NOMO-1 treated with DMSO at 0.1 percent for 48 hours (cell line): Measurements from ENCODE around the gene TMSB10.
"Not testable (repeated sequence)": the region's sequence is repeated elsewhere in the genome, so short reads cannot be mapped to it uniquely, and the experiment has no call there.

Experiments used
- DNase-seq: peaks from one replicate; lab custom pipeline; 2025; ENCODE audit not compliant: unreplicated experiment; lab: John Stamatoyannopoulos, UW

The TMSB10 gene

DNA sequence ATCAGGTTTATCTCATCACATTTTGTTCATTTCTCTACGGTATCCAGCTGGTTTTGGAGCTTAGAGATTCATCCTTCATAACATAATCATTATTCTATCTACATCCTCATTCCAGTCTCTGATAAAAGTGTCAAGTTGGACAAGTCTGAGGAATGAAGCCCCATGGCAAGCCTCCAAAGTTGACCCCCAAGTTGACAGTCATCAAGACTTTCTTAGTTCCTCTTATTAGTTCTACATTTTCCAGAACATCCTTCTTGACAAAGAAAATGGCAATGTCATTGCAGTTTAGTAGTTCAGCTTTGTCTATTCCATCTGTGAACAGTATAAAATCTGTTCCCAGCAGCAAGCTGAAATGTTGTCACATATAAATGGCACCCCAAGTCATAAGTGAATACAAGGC lies 4.5 kb upstream of the TMSB10 start:
- peak; percentile 40 for DNase-seq

DNA sequence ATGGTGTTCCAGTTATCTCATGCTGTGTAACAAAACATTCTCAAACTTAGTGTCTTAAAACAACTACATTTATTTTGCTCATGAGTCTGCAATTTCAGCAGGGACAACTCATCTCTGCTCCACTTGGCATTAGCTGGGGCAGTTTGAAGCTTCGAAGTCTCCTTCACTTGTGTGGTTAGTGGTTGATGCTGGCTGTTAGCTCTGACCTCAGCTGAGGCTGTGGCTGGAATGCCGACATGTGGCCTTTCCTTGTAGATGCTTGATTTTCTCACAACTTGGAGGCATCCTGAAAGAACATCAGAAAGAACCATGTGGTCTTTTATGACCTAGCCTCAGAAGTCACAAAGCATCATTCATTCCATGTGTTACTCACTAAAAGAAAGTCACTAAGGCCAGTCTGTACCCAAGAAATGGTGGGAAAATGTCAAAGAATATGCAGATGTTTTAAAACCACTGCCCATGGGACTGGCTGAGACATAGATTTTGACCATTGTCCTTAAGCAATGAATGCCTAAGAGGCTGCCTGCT lies 3.8 kb upstream of the TMSB10 start:
- no peak for DNase-seq

DNA sequence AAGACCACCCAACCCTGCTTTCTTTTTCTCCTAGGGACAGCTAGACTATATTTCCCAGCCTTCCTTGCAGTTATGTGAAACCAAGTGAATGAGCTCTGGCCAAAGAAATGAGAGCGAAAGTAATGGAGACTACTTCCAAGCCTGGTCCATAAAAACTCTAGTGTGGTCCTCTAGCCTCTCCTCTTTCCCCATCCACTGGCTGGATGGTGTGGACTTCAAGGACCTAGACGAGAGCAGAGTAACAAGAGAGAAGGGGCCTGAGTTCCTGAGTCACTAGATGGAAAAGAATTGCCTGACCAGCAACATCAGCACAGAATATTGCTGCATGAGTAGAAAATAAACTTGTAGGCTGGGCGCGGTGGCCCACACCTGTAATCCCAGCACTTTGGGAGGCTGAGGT lies 2.9 kb upstream of the TMSB10 start:
- DNase-seq, result no peak

DNA sequence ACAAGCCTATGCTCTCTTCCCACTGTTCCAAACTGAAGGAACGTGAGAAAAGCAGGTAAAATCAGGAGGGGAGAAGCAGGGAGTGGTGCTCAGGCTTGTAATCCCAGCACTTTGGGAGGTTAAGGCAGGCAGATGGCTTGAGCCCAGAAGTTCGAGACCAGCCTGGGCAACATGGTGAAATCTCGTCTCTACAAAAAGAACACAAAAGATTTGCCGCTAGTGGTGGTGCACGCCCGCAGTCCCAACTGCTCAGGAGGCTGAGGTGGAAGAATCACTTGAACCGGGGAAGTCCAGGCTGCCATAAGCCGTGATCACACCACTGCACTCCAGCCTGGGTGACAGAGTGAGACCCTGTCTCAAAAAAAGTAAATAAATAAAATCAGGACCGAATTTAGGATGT lies 1.3 kb upstream of the TMSB10 start:
- DNase-seq, result no peak

DNA sequence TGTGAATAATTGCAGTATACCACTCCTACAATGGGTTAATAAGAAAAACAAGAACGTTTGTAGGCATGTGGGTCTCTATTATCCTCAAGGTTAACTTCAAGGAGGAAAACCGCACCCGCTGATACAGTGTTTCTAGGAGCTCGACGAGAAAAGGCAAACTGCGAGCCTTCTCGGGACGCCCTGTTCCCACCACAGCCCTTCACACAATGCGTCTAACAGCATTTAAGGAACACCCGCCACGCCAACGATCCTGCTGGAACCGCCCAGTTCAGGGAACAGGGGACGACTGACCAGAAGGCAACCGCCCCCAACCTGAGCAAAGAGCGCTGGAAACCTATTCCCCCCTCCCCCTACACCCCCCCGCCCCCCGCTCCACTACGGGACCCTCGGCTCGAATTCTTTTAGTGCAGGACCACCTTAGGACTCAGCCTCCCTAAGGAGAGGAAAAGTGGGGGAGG lies 710 bp upstream of the TMSB10 start:
- DNase-seq, result no peak

DNA sequence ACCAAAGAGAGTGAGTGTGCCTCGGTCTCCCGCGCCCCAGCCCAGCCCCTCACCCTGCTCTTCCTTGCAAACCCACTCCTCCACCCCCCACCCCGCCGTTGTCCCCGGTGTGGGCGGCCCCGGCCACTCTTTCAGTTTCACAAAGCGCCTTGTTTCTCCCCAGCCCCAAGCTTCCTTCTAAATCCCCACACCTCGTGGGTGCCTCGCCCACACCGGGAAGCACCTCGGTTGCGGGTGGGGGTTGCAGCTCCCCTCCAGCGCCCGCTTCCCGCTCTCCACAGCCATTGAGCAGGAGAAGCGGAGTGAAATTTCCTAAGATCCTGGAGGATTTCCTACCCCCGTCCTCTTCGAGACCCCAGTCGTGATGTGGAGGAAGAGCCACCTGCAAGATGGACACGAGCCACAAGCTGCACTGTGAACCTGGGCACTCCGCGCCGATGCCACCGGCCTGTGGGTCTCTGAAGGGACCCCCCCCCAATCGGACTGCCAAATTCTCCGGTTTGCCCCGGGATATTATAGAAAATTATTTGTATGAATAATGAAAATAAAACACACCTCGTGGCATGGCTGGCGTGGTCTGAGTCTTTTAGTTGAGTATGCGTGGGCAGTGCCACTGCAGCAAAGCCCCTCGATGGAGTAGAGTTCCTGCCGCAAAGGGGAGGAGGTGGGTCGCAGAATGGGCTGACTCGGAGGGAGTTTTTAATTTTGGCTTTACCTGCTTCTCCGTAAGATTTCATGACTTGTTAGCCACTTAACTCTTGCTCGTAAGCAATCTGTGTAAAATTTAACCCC lies 848 bp downstream of the TMSB10 start:
- peak; percentile 52 for DNase-seq

DNA sequence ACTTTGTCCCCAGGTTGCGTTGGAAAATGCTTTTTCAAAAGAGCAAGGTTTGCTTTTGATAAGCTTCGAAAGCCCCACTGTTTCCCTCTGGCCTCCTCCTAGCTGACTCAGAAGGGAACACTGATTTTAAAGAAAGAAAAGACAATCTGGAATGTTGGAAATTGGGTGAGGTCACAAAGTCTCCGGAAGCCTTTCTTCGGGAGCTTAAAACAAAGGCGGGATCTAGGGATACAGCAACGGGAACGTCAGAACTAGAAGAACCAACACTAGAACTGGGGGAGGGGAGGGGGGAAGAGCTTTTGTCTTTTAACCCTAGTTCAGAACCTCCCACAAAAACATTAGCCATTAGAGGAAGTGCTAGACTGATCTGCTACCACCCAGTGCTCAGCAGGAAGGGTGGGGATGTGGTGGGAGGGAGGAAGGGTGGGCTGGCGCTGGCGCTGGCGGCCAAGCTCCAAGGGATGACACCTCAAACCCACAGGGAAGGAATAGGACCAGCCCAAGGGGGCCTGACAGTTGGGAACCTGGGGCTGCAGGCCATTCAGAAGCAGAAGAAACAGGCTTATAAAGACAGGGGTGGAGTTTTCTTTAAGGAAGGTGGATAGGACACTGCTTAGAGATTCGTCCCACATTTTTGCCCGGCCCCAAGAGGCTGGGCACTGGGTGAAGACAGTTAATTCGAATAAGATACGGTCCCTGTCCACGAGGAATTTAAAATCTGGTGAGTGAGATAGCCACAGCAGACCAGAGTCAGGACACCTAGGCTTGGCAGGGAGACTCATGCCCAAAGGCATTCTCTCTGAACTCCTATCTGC lies 1.7 kb downstream of the TMSB10 start:
- peak; percentile 80 for DNase-seq

DNA sequence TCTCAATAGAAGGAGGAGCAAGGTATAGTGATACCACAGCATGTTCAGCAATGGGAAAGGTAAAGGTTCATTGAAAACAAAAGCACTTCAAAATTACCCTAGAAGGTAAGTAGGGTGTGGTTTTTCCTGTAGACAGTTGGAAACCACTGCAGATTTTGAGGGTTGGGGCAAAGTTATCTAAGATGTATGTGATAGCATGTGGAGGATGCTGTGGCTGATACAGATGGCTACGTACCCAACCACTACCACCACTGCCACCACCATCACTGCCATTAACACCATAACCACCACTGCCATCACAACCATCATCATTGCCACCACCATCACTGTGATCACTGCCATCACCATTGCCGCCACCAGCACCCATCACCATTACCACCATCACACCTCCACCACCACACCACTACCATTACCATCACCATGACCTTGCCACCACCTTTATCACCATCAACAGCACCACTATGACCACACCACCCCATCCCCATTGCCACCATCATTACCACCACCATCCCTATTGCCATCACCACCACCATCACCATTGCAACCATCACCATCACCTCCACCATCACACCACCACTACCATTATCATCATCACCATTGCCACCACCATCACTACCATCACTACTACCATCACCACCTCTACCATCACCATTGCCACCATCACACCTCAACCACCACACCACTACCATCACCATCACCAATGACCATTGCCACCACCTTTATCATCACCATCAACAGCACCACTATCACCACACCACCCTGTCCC lies 3.7 kb downstream of the TMSB10 start:
- DNase-seq, result peak; percentile 34

DNA sequence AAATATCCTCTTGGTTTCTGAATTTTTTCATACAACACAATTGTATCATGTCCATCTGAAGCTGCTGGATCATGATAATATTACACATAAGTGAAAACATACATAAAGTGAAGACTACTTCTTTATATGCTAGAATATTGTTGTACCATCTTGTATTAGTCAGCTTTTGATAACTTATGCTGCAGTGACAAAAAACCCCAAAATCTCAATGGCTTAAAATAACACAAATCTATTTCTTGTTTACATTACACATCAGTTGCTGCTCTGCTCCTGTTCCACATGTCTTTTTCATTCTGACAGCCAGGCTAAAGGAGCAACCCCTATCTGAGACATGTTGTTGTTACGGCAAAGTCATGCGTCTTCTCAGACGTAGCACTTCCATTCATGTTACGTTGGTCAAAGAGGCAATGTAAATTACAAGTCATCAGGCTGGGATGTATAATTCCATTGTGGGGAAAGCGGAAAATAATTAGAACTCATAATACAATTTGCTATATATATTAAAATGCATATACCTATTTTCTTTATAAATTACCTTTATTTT lies 5.8 kb downstream of the TMSB10 start:
- no peak for DNase-seq

DNA sequence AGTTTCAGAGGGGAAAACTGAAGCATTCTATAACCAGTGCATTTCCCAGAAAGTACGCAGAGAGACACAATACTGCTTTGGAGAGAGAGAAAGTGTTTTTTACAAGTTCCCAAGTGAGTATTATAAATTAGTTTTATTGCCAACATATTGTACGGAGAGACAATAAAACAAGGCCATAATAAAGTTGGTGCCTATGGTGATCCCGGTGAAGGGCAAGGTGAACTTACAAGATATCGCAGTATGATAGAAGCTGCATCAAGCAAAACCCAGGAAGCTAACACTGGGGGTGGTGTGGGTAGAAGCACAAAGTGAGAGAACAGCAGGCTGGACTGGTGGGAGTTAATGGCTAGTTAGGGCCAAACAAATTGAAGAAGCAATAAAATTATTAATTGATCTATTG lies 7.5 kb downstream of the TMSB10 start:
- DNase-seq, result no peak

DNA sequence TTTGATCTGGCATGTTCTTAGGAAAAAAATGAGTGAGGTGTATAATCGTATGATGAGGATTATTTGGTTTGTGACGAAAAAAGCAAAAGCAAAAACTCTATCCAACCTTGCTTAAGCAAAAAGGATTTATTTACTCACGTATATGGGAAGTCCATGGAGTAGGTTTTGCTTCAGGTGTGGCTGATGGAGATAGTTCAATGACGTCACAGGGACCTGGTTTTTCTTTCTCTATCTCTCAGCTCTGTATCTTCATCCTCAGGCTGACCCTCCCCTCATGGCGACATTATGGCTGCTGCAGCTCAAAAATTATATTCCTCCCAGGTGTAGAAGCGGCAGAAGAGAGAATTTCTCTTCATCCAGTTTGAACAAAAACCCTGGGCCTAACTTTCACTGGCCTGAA lies 8.9 kb downstream of the TMSB10 start:
- DNase-seq, result no peak

DNA sequence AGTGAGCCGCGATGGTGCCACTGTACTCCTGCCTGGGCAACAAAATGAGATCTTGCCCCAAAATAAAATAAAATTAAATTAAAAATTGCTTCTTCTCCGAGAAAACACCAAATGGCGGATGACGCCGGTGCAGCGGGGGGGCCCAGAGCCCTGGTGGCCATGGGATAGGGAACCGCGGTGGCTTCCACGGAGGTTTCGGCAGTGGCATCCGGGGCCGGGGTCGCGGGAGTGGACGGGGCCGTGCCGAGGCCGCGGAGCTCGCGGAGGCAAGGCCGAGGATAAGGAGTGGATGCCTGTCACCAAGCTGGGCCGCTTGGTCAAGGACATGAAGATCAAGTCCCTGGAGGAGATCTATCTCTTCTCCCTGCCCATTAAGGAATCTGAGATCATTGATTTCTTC lies 10.2 kb downstream of the TMSB10 start:
- not testable (repeated sequence) for DNase-seq

DNA sequence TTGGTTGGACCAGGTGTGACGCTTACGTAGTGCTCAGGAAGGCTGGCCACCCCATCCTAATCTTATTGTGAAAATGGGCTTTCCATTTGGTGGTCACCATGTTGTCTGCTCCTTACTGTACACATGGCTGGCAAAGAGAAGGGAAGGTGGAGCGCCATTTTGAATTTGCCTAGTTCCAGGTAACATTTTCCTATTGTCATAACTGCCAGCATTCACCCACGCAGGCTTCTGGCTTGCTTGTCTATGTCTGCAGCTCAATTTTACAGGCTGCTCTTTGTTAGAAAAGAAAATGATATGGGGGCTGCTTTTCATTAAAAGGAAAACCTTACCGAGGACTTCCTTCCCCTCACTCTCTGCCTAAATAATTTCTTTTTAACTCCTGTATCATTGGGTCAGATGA lies 12.4 kb downstream of the TMSB10 start:
- DNase-seq, result not testable (repeated sequence)

DNA sequence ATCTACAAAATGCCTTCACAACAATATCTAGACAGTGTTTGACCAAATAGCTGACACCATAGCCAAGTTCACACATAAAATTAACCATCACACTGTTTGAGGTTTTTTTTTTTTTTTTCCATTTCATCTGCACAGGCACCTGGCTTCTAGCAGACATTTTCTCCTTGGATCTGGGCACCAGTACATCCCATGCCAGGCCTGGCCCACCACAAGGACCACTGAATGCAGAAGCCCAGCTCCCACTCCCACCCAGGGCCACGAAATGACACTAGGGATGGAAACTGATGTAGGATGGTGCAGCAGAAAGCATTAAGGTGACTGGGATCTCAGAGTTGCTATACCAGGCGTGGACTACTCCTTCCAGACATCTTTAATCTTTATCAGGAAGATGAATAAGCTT lies 13.0 kb downstream of the TMSB10 start:
- no peak for DNase-seq

DNA sequence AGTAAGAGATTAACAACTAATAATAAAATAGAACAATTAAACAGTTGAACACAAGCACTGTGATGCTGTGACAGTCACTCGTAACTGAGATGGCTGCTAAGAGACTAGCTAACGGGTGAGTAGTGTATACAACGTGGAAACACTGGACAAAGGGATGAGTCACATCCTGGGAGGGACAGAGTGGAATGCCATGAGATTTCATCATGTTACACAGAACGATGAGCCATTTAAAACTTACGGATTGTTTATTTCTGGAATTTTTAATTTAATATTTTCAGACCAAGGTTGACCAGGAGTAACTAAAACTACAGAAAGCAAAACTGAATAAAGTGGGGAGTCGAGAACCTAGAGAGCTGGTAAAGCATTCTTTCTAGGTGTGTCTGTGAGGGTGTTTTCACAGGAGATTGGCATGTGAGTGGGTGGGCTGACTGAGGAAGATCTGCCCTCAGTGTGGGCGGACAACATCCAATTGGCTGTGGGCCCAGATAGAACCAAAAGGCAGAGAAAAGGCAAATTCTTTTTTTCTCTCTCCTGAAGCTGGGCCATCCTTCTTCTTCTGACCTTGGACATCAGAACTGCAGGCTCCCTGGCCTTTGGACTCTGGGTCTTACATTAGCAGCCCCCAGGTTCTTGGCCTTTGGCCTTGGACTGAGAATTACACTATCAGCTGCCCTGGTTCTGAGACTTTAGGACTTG lies 14.6 kb downstream of the TMSB10 start:
- DNase-seq, result no peak

DNA sequence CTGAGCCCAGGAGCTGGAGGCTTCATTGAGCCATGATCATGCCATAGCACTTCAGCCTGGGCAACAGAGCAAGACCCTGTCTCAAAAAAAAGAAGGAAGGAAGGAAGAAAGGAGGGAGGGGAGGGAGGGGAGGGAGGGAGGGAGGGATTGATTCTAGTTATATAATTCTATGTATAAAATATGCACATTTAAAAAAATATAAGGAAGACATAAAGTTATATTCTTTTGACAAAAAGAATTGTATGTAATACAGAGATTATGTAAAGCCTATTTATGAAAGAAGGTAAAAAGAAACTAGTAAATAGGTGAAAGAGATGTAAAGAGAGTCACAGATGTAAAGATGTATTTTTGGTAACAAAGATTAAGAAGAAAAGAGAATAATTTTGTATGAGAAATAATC lies 17.6 kb downstream of the TMSB10 start:
- DNase-seq, result no peak

DNA sequence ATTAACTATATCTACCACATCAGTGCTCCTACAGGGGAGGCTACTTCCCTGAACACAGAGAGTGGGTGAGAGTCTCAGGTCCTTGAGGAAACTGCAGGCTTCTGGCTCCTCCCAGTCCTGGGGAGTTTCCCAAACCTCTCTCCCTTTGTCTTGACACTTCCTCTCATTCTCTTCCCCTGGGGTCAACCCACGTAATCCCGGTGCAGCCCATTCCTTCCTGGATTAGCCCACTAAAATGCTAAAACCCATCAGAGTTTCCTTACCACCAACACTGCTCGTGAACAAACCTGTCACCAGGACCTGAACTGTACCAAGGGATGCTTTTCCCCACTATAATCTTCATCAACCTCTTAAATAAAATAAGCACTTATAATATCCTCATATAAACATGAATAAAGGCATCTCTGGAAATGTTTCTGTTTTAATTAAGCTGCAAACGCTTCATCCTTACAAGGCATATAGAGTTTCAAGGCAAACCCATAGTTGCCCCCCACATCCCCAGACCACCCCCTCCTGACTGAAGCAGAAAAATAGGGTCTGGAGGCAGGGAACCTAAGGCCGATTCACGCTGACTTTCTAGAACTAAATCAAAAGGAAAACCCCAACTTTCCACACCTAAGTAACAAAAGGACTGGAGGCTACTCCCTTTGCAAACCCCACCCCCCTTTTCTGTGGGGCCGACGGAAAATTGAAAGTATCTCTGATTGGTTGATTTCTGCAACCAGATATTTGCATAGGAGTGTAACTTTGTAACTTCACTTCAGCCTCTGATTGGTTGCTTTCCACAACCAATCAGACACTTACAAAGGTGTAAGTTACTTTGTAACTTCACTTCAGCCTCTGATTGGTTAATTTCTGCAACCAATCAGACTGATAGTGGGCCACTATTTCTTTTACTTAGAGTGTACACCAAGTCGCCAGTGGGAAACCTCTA lies 19.0 kb downstream of the TMSB10 start:
- no peak for DNase-seq

DNA sequence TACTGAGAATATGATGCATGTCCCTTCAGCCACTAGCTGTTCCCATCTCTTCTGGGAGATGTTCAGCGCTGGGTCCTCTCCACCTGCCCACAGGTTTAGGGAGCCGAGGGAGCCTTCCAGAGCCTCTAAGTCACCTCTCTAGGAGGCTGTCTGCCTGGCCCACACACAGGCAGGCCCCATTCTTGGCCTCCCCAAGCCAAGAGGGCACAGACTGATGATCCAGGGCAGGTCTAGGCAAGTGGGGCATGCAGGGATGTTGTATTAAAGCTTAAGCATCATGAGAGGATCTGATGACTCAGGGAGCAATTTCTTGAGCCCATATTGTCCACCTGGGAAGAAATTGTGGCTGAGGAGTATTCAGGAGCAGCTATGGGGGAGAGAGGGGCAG lies 19.9 kb downstream of the TMSB10 start:
- DNase-seq, result no peak

DNA sequence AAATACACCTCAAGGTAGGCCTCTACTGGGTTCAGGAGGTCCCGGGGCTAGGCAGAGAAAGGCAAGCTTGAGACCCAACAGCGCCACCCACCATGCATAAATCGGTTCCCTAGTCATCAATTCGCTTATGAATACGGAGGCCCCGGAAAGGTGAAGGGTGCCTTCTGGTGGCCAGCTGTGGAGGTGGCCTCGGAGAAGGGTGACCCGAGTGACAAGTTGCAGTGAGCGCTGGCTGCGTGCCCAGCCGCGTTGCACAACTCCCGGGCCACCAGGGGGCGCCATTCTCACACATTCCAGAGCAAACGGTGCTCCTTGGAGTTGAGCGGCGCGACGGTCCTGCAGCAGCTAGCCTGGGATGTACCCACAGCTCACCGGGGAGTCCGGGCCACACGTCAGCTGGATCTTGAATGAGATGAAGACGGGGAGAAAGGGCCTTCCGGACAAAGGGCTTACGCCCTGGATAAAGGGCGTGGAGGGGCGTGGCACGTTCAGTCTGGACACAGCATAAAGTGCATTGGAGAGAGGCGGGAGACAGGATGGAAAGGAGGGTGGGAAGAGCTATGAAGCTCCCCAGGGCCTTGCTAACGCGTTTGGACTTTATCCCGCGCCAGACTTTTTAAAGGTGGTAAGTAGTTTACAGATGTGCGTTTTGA lies 20.4 kb downstream of the TMSB10 start:
- peak; percentile 95 for DNase-seq
